ENCODE measurements around the gene ROGDI.
"Not testable (repeated sequence)": the region's sequence is repeated elsewhere in the genome, so short reads cannot be mapped to it uniquely, and the experiment has no call there.

Gene ROGDI

DNA sequence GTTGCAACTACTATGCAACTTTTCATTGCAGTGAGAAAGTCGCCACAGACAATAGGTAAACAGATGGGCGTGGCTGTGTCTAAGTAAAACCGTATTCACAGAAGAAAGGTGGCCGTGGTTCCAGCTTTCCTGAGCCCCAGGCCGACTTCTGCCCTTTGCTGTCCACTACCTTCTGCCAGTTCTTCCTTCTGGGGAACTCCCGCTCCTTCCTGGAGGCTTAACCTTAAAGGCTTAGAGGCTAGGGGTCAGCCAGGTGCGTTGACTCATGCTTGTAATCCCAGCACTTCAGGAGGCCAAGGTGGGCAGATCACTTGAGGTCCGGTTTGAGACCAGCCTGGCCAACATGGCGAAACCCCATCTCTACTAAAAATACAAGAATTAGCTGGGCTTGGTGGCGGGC, 12.2 kb downstream of the ROGDI start:
- no peak for DNase-seq

DNA sequence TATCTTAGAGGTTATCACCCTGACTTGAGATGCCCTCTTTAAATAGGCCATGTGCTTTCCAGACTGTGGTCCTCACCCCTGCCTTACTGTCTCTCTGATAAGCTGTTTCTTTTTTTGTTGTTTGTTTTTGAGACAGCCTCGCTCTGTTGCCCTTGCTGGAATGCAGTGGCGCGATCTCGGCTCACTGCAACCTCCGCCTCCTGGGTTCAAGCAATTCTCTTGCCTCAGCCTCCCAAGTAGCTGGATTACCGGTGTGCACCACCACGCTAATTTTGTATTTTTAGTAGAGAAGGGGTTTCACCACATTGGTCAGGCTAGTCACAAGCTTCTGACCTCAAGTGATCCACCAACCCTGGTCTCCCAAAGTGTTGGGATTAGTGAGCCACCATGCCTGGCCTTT, 13.5 kb downstream of the ROGDI start:
- no peak for DNase-seq

DNA sequence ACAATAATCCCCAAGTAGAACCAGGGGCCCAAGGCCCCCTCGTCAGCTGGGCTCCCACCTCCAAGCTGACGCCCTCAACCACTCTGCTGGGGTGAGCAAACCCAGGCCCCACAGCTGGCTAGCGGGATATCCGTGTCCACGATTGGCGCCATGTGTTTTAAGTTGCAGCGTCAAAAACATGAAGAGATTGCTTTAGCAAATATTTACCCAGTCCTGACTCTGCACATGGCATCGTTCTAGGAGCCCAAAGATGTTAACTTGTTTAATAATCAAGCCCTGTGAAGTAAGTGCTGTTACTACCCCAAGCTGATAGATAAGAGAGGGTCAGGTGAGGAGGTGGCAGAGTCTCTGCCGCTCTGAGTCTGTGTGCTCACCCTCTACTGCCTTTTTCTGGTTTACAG, 13.9 kb downstream of the ROGDI start:
- no peak for DNase-seq

DNA sequence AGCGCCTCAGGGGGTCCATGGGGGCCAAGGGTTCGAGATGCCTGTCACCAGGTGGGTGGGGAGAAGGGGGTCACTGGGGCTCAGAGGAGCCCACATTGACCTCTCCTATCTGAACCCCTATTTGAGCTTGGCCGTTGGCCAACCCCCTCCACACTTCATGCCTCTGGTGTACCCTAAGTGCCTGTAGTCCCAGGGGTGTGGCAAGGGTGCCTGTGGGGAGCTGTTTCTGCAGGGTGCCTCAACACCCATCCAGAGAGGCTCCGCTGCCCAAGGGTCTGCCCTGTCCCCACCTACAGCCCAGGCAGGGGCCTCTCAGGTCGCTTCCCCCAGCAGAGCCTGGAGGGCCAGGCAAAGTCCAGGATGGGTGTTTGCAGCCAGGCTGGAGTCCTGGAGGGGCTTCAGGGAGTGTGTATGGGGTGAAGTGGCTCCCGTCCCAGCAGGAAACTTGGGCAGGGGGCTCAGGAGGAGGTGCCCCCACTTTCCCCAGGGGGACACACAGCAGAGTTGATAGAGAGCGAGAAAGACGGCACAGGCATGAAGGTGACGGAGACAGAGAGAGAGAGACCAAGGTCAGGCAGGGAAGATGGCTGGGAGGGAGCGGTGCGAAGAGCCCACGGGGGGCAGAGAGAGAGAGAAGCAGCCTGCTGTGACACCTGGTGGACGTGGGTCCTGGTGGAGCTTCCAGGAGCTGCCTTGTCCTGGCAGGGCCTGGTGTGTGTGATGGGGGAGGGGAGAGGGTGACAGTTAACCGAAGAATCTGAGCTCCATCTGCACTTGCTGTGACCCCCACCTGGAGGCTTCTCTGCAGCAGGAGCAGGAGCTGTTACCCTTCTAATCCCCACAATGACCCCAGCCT, 14.6 kb downstream of the ROGDI start, which contains the start of gene SEPTIN12:
Gene SEPTIN12, minus strand, starts transcription at position 719 of the 856 bp plus-strand sequence. Its CDS starts 700 bp downstream, at position 19.
- no peak for DNase-seq

DNA sequence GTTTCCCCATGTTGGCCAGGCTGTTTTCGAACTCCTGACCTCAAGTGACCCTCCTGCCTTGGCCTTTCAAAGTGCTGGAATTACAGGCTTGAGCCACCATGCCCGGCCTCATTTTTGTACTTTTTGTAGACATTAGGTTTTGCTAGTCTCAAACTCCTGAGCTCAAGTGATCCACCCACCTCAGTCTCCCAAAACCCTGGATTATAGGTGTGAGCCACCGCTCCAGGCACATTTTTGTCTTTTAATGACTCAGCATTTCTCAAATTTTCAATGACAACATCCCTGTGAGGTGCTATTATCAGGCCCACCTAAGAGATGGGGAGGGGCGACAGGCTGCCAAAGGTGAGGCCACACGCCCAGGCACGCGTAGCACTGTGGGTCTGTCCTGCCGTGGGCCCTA, 15.4 kb downstream of the ROGDI start:
- DNase-seq = no peak

DNA sequence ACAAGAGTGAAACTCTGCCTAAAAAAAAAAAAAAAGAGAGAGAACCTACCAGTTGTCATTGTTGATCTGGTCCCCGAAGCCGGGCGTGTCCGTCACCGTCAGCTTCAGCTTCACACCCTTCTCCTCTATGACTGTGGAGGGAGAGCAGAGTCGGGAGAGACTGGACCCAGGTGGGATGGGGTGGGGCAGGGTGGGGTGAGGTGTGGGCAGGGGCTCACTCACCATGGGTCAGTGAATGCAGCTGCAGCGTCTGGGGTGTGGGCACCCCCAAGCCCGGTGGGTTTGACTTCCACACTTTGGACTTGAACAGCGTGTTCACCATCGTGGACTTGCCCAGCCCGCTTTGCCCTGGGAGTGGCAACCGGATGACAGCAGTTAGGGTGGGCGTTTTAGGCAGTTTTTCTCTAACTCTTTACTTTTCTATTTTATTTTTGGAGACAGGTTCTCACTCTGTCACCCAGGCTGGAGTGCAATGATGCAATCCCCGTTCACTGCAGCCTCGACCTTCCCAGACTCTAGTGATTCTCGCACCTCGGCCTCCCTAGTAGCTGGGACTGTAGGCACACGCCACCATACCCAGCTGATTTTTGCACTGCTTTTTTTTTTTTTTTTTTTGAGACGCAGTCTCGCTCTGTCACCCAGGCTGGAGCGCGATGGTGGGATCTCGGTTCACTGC, 16.5 kb downstream of the ROGDI start:
- no peak for DNase-seq

DNA sequence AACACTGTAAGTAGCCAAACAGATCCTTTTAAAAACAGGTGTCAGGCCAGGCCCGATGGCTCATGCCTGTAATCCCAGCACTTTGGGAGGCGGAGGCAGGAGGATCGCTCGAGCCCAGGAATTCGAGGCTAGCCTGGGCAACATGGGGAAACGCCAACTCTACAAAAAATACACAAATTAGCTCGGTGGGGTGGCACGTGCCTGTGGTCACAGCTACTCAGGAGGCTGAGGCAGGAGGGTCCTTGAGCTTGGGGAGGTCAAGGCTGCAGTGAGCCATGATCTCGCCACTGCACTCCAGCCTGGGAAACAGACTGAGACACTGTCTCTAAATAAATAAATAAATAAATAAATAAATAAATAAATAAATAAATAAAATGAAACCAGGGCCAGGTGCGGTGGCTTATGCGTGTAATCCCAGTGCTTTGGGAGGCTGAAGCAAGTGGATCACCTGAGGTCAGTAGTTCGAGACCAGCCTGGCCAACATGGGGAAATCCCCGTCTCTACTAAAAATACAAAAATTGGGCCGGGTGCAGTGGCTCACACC, 17.9 kb downstream of the ROGDI start:
- DNase-seq = not testable (repeated sequence)

DNA sequence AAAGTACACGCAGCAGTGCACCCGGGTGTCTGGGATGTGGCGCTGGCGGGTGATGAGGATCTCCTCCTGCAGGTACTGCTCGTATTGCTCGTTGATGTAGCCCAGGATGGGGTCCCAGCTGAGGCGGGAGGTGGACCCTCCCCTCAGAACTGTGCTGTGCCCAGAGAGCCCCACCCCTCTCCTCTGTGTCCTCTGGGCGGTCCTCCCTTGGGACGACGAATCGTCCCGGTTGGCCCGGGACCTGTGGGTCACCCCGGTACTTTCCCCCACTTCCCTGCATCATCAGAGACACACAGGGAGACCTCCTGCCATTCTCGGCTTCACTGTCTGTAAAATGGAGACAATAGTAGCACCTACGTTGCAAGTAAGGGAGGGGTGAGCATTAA, 18.5 kb downstream of the ROGDI start:
- no peak for DNase-seq

DNA sequence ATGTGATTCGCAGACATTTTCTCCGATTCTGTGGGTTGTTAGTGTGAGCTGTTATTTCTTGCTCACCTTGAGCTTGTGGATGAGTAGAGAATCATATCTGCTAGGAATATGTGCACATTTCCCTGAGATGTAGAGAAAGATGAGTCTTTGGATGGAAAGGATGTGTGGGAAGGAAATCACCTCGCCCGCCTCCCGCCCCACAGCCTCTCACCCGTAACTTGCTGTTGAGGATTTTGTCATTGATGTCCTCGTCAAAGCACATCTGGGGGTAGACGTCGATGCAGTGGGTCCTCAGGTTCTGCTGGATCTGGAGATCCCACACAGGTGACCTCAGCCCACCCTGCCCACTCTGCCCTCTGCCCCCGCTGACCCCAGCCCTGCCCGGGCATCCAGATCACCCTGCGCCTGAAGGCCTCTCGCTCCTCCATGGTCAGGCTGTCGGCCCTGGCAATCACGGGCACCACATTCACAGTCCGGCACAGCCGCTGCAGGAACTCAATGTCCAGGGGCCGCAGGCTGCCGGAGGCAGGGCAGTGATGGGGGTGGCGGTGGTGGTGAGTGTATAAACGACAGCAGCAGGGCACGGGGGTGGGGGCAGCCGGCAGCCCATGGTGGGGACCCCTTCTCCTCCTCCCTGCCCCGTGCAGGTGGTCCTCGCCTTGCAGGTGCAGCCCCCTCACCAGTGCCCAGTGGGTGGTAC, 19.0 kb downstream of the ROGDI start:
- no peak for DNase-seq

DNA sequence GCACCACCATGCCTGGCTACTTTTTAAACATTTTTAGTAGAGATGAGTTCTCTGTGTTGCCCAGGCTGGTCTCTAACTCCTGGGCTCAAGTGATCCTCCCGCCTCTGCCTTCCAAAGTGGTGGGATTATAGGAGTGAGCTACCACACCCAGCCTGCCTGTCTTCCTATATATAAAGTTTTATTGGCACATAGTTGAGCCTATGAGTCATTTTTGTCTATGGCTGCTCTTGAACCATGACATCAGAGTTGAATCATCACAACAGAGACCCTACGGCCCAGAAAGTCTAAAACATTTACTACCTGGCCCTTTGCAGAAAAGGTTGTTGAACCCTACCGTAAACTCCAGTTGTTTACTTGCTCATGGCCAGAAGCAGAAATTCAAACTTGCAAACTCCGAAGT, 22.2 kb downstream of the ROGDI start:
- DNase-seq = no peak

DNA sequence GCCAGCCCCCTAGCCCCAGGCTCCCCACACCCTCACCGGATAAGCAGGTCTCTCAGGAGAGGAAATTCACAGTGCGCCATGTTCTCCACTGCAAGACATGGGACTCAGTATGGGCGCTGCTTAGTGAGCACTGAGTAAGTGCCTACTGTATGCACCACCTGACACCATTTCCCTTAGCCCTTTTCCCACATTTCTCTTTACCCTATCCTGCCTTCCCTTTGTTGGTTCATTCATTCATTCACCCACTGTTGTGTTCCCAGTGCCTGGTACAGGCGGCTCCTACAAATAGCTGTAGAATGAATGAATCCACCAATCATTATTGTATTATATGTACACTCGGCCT, 24.4 kb downstream of the ROGDI start:
- no peak for DNase-seq

DNA sequence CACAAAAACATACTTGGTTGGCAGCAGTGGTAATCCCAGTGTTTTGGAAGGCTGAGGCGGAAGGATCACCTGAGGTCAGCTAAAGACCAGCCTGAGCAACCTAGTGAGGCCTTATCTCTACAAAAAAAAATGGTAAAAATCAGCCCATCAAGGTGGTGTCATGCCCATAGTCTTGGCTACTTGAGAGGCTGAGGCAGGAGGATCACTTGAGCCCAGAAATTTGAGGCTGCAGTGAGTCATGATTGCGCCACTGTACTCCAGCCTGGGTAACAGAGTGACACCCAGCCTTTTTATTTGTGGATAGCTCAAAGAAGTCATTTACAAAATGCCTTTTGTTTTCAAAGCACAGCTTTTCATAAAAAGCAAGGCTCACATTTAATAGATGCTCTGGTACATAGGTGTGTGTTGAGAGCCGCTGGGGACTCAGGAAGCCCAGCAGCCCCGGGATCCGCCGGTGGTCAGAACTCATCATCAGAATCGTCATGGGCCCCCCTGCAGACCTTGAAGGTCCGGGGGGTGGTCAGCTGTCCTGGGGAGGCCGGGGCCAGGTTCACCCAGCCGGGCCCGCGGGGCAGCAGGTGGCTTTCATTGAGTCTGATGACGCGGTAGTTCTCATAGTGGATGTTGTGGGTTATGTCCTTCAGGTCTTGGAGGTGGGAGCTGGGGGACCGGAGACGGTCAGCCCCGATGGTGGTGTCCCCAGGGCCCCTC, 24.9 kb downstream of the ROGDI start:
- DNase-seq = no peak

DNA sequence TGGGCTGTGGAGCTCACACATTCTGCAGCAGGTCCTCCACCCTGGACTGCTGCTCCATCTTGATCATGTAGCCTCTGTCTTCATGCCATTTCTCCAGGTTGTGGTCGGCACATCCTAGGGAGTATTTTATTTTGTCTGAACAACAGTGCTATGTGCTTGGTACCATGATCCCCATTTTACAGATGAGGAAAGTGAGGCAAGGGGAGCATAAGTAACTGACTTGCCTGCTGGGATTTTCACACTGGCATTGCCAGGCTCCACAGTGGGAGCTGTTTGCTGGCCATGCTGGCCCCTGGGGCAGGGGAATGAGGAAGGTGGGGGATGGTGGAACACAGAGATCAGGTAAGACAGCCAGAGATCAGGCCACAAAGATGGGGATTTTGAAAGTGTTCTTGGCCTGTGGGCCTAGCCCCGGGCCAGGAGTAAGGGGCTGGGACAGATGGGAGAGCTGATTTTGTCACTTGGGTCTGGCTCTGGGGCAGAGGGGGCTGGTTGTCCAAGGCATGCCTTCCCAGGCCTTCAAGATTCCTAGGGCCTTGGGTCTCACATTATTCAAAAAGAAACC, 26.2 kb downstream of the ROGDI start:
- no peak for DNase-seq

DNA sequence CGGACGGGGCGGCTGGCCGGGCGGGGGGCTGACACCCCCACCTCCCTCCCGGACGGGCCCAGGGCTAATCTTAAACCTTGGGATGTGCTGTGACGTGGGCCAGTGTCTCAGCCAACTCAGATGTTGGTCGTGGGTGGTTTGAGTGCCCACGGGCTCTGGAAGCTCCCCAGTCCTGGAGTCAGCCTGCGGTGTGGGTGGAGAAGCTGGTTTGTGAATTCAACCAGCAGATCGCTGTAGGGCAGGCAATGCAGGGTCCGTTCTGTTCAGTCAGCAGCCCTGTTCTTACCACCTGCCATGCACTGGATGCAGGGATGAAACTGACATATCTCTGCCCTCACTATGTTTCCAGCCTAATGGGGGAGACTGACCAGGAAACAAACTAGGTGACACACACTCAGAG, 27.4 kb downstream of the ROGDI start:
- DNase-seq = no peak

DNA sequence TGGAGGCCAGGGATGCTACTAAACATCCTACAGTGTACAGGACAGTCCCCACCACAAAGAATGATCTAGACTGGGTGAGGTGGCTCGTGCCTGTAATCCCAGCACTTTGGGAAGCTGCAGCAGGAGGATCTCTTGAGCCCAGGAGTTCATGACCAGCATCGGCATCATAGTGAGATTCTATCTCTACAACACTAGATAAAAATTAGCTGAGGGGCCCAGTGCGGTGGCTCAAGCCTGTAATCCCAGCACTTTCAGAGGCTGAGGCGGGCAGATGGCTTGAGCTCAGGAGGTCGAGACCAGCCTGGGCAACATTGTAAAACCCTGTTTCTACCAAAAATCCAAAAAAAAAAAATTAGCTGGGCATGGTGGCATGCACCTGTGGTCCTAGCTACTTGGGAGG, 30.1 kb downstream of the ROGDI start:
- DNase-seq = no peak

DNA sequence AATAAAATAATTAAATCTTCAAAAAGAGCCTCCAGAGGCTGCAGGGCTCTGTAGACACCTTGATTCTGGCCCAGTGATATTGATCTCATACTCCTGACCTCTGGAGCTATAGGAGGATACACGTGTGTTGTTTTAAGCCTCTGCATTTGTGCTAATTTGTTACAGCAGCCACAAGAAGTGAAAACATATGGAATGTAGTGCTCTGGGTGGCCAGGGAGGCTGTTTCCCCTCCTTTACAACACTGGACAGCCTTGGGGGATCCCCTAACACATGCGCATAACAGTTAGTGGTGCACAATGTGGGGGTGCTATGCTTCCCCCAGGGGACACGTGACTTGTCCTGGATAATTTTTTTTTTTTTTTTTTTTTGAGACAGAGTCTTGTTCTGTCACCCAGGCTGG, 30.8 kb downstream of the ROGDI start:
- DNase-seq = no peak

DNA sequence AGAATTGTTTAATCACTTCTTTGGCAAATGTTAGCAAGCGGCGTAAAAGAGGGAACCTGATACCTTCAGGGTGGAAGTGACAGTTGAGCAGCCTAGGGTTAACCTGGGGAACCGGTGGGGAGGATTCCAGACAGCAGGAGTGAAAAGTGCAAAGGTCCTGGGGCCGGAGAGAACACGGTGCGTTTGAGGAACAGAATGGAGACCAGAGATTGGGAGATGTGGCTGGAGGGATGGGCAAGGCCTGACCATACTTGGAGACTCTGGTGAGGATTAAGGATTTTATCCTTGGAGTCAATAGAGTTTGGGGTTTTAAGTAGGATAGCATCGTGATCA, 33.2 kb downstream of the ROGDI start:
- DNase-seq = no peak

DNA sequence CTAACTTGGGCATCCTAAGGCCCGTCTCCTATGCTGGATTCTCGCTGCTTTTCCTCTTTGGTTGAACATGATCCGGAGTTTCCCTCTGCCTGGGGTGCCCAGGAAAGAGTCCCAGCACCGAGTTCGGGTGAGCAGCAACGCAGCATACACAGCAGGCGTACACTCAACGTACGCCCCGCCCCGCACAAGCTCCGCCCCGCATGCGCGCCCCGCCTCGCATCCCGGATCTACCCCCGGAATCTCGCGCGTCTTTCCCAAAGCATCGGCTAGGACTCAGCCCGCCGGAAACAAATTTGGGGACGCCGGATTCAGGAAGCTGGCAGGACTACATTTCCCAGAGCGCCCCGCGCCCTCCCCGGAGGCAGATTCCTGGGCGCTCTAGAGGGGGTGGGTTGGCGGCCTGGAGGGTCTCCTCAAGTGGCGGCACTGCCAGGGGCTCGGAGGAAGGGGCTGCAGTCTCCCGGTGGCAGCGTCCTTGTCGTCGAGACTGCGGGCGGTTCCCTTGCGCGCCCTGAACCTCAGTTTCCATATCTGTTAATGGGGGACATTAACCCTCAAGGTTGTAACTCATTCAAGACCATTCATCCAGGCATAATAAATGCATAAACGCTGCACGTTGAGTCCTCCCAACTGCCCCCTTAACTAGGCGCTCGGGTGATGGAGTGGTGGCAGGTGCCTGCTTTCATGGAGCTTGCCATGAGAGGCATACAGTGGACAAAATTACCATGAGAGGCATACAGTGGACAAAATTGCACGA, 33.7 kb downstream of the ROGDI start:
- peak; percentile 89 for DNase-seq

DNA sequence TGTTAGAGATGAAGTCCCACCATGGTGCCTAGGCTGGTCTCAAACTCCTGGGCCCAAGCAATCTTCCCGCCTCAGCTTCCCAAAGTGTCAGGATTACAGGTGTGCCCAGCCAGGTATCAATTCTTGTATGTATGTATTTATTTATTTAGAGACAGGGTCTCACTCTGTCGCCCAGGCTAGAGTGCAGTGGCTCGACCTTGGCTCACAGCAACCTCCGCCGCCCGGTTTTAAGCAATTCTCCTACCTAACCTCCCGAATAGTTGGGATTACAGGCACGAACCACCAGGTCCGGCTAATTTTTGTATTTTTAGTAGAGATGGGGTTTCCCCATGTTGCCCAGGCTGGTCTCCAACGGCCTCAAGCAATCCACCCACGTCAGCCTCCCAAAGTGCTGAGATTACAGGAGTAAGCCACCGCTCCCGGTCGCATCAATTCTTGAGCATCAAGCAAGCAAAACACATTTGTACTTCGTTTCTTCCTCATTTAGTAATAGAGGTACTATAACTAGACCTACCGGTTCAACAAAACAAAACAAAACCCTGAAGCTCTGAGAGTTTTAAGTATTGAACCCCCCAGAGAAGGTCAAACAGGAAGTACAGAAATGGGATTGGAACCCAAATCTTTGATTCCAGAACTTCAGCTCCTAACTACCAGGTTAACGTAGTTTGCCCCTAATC, 34.4 kb downstream of the ROGDI start:
- no peak for DNase-seq

DNA sequence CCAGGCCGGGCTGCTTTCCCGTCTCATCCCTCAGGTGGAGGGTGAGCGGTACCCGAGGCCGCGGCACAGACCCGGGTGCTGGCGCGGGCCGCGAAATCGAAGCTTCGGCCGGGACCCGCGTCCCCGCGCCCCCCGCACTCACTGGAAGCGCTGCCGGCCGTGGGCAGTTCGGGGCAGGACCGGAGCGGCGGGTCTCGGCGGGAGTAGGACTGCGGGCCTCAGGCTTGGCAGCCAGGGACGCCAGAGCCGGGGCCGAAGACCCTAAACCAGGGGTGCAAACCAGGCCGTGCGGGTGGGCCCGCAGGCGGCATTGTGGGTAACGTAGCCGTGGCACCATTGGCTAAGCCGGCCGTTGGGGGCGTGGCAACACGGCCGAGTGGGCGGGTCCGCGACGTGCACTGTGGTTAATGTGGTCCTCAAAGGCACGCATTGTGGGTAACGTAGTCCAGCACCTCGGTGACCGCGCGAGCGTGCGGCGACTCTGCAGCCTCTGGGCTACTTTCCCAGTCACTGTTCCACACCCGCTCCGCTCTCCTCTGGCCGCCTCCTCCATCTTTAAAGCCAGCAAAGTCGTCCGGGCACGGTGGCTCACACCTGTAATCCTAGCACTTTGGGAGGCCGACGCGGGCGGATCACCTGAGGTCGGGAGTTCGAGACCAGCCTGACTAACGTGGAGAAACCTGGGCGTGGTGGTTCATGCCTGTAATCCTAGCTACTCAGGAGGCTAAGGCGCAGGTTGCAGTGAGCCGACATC, 35.4 kb downstream of the ROGDI start, which contains the start of gene ZNF500:
Gene ZNF500, minus strand, starts transcription at position 288 of the 754 bp plus-strand sequence. CDS start 1,184 bp downstream, outside the sequence.
- peak; percentile 91 for DNase-seq
